NK-92 (cell line): Measurements from ENCODE around the gene C16orf74.

Source experiments
- DNase-seq: peaks from one replicate; lab custom pipeline; 2025; ENCODE audit not compliant: unreplicated experiment; lab: John Stamatoyannopoulos, UW

Gene C16orf74

GRCh38 chr16:85774811-85775210 lies 23.9 kb upstream of the C16orf74 start:
- no peak for DNase-seq

GRCh38 chr16:85774136-85774535 lies 23.2 kb upstream of the C16orf74 start:
- no peak for DNase-seq

DNA sequence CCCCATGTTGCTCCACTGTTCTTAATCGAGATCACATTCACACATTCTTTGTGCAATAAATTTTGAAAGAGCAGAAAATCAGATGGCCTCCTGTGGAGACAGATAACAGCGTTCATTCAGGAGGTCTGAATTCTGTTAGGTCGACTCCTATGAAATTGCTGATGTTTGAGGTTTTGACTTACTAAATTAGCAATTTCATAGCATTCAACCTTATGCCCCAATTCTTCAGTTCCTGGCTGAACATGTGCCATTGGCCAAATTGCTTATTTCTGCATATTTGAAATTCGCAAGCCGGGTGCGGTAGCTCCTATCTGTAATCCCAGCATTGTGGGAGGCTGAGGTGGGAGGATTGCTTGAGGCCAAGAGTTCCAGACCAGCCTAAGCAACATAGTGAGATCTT lies 22.1 kb upstream of the C16orf74 start:
- no peak for DNase-seq

GRCh38 chr16:85770741-85771140 lies 19.8 kb upstream of the C16orf74 start:
- no peak for DNase-seq

GRCh38 chr16:85768199-85768598 lies 17.3 kb upstream of the C16orf74 start:
- DNase-seq: no peak

DNA sequence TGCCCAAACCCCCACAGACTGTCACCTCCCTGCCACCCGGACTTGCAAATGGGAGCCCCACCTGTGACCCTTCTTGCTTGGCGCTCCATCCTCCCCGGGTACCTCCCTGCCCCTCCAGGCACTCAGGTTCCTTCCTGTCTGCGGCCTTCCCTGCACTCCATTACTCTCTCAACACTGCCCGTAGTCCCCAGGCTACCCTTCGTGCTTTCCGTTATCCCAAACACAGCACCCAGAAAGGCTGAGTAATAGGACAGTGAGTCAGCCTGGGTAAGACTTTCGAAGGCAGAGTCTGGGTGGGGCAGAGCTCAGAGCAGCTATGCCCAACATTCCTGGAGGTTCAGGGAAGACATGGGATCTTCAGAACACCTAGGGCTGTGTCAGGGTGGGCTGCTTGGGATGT lies 16.6 kb upstream of the C16orf74 start:
- no peak for DNase-seq

GRCh38 chr16:85765767-85766166 lies 14.9 kb upstream of the C16orf74 start:
- DNase-seq: no peak

DNA sequence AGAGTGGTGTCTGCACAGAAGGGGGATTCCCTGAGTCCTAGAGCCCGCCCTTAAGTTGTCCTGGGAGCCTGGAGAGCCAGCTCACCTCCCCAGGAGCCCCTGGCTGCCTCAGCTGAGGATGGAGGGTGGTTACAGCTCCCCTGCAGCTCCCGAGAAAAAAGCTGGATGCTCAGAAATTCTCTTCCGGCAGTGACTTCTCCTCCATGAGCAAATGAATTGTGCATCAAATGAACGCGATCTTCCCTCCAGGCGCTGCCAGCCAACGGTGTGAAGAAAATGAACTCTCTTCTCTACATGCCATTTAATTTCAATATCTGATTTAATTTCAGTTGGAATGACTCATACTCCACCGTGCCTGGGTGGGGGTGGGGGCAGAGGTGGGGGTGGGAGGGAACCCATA lies 14.3 kb upstream of the C16orf74 start:
- no peak for DNase-seq

DNA sequence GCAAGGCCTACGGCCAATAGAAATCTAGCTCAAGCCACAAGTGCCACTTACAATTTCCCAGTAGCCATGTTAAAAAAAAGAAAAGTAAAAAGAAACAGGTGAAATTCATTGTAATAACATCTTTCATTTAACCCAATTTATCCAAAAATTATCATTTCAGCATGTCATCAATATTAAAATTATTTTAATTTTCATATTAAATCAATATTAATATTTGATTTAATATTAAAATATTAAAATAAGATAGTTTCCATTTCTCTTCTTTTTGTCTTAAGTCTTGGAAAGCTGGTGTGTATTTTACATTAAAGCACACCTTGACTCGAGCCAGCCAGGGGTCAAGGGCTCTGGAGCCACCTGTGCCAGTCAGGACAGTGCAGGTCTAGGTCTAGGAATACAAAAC lies 12.7 kb upstream of the C16orf74 start:
- no peak for DNase-seq

GRCh38 chr16:85762970-85763369 lies 12.1 kb upstream of the C16orf74 start:
- no peak for DNase-seq

- DNase-seq: no peak
Measured at GRCh38 chr16:85761861-85762260, 11.0 kb upstream of the C16orf74 start.

GRCh38 chr16:85759631-85760419 lies 8.9 kb upstream of the C16orf74 start:
- DNase-seq: no peak

- DNase-seq: no peak
Measured at GRCh38 chr16:85759136-85759535, 8.2 kb upstream of the C16orf74 start.

DNA sequence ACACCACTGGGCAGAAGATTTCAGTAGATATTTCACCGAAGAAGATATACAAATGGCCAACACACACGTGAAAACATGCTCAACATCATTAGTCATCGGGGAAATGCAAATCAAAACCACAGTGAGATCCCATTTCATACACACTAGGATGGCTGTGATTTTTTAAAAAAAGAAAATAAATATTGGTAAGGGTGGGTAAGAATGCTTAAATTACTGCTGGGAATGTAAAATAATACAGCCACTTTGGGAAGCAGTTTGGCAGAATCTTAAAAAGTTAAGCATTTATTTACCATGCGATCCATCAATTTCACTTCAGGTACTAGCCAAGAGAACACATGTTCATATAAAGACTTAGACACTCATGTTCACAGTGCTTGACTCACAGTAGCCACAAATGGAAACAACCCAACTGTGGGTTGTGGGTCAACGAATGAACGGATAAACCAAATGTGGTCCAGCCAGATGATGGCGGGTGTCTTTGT lies 6.5 kb upstream of the C16orf74 start:
- no peak for DNase-seq

DNA sequence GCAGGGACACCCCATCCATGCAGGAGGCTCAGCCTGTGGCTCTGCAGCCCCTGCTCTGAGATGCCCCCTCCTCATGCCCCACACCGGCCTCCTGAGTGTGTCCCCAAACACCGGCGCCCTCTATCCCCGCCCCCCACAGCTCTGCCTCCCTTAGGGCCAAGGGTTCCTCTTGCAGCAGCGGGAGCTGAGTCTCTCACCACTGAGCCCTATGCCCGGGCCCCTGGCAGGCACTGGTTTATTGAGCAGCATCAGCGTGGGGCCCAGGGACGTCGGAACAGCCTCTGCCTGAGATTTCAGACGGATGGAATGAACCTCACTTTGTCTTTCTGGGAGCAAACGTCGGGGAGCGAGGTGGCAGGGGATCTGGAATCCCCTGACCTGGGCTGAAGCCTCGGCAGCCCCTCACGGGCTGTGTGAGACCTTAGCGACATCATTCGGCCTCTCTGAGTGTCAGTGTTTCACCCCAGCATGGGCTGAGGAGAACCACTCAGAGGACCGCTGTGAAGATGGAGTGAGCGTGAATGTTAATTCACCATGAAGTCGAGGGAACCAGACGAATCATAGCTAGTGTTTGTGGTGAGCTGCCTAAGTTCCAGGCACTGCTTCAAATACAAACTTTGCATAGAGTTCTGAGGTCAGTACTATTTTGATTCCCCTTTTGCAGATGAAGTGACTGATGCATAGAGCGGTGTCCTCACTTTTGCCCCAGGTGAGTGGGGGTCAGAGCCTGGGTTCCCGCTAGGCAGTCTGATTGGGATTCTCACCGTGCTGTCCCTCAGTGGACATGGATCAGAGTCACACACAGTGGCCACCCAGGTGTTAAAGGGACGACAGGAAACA lies 5.3 kb upstream of the C16orf74 start:
- DNase-seq: no peak

- no peak for DNase-seq
Measured at GRCh38 chr16:85754413-85754812, 3.5 kb upstream of the C16orf74 start.

DNA sequence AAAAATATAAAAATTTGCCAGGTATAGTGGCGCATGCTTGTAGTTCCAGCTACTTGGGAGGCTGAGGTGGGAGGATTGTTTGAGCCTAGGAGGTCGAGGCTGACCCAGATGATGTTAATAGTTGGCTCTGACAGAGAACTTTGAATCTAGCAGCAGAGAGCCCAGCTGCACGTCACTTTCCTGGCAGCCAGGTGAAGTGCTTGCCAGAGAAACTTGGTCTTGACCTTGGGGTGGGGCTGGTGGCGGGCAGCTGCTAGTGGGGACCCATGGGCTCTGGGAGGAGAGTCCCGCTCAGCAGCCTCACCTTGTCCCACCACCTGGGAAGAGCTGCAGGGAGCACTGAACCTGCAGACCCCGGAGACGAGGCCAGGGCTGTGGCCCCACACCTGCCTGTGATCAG lies 3.1 kb upstream of the C16orf74 start:
- DNase-seq: no peak

GRCh38 chr16:85753559-85753958 lies 2.7 kb upstream of the C16orf74 start:
- no peak for DNase-seq

DNA sequence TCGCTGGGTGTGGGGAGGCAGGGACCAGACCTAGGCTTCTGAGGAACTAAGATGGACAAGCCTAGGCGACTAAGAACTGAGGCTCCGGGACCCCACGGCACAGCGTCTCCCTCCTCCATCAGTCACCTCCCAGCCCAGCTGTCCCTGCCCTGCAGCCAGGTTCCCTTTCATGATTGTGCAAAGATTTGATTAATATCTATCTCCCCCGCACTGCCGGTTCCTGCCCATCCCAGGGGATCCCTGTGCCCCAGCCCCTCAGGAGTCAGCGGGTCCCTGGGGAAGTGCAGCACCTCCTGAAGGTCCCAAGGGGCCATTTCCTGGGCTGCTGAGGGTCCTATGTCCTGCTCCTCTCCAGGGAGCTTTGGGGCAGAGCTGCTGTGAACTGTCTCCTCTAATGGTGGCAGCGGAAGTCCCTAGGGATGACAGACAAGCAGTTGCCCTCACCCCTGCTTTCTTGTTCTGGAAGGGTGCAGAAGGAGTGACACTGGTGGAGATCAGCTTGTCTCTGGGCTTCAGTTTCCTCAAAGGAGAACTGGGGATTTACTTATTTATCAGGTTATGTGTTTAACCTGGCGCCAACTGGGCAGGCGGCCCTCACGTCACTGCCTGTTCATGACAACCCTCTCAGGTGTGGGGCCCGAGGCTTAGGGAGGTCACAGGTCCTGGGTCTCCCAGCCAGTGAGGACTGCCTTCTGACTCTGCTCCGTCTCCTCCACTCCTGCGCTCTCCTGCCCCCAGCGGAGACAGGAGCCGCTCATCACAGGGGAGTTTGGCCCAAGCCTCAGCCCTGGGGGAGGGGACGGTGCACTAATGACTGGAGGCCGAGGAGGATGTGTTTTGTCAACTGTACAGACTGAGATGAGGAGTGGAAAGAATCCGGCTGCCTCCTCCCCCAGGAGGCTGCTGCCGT lies 1.9 kb upstream of the C16orf74 start:
- no peak for DNase-seq

- DNase-seq: no peak
Measured at GRCh38 chr16:85751698-85752501, 1.0 kb upstream of the C16orf74 start.
